K562 (cell line): ENCODE results near the gene AMDHD2. TPM values are rescaled to one million over a fixed set of nuclear protein-coding genes. Genes with fewer than 3 reads are reported as not detected.

Experiments
- BRF1 ChIP-seq: IDR thresholded peaks from 3 replicates; pipeline ENCODE4 v1.6.1; 2011; ENCODE audit warnings: borderline replicate concordance, mild to moderate bottlenecking; ENCODE audit not compliant: insufficient read length; ENCODE audit errors: extremely low read depth
- JUND ChIP-seq, 2 experiments: IDR thresholded peaks; 2 replicates in 1 of 2; 3 replicates in 1 of 2; pipeline ENCODE4 v1.6.1; 2011; ENCODE audit warnings: borderline replicate concordance in 2 of 2, low read depth in 2 of 2, low read length in 2 of 2, improper control_type of control experiment in 1 of 2, missing biosample characterization in 1 of 2, missing genetic modification characterization in 1 of 2, missing genetic modification reagents in 1 of 2
- MTA3 ChIP-seq: fragments of 450-650 bp; formaldehyde crosslinking; IDR thresholded peaks from 2 replicates; pipeline ENCODE4 v1.6.1; 2017; ENCODE audit warnings: mild to moderate bottlenecking, borderline replicate concordance
- MYNN ChIP-seq, 2 experiments: sonication (generic); formaldehyde crosslinking in 1 of 2; IDR thresholded peaks; 2 replicates each; pipeline versions ENCODE4 v1.5.0 to v1.6.1; 2016 to 2020; ENCODE audit warnings: antibody characterized with exemption in 1 of 2, missing genetic modification reagents in 1 of 2
- U2AF2 ChIP-seq: fragments of 200-400 bp; formaldehyde crosslinking; optimal IDR thresholded peaks from 2 replicates; pipeline ENCODE3; 2017; ENCODE audit warnings: low read depth, mild to moderate bottlenecking, low read length
- ZNF253 ChIP-seq: fragments of 250-450 bp; sonication (Bioruptor Pico); conservative IDR thresholded peaks from 2 replicates; pipeline ENCODE4 v1.6.1; 2021; ENCODE audit warnings: mild to moderate bottlenecking
- polyA plus RNA-seq, 8 experiments: library from polyadenylated mRNA; depleted of rRNA in 4 of 8; stranded (reverse) in 5 of 8; unstranded in 3 of 8; fragments of >200 nt; fragmentation: Nextera tagmentation in 2 of 8; fragmentation: Illumina TruSeq in 1 of 8; extraction: Ambion mirVana in 2 of 8; extraction: Trizol in 1 of 8; gene quantifications; 2 replicates each; pipeline versions ENCODE4 v1.2.1 to v1.2.3, GENCODE V29; 2011 to 2014; ENCODE audit warnings: inconsistent platforms in 1 of 8, missing spikeins in 1 of 8
- total RNA-seq, 7 experiments: library from RNA; depleted of rRNA in 6 of 7; stranded (reverse); fragments of >200 nt in 6 of 7; fragmentation: Illumina TruSeq in 2 of 7; extraction: Trizol in 2 of 7; gene quantifications; 2 replicates each; pipeline versions ENCODE4 v1.2.1 to v1.2.3, GENCODE V29; 2011 to 2021; ENCODE audit warnings: low replicate concordance in 1 of 7
- TF ChIP-seq, protein P1 (sequence below), 2 experiments: IDR thresholded peaks in 1 of 2; conservative IDR thresholded peaks in 1 of 2; 2 replicates each; pipeline ENCODE4 v1.6.1; 2016; ENCODE audit warnings: low read depth in 2 of 2, mild to moderate bottlenecking in 1 of 2, missing compliant biosample characterization in 1 of 2, missing genetic modification characterization in 1 of 2, moderate library complexity in 1 of 2
- TF ChIP-seq, protein P2 (sequence below): fragments of 200-600 bp; sonication (generic); IDR thresholded peaks from one replicate; pipeline ENCODE4 v1.6.1; 2012; ENCODE audit warnings: mild to moderate bottlenecking, low read depth, low read length, inconsistent platforms

Gene AMDHD2
- total and polyA plus RNA-seq, 9 of the 15 experiments (the other 6 are each of a cell fraction or from before 2014, with no cell fraction given), result 0.38 to 56.9 (median 18.3) TPM; not detected in 1

DNA sequence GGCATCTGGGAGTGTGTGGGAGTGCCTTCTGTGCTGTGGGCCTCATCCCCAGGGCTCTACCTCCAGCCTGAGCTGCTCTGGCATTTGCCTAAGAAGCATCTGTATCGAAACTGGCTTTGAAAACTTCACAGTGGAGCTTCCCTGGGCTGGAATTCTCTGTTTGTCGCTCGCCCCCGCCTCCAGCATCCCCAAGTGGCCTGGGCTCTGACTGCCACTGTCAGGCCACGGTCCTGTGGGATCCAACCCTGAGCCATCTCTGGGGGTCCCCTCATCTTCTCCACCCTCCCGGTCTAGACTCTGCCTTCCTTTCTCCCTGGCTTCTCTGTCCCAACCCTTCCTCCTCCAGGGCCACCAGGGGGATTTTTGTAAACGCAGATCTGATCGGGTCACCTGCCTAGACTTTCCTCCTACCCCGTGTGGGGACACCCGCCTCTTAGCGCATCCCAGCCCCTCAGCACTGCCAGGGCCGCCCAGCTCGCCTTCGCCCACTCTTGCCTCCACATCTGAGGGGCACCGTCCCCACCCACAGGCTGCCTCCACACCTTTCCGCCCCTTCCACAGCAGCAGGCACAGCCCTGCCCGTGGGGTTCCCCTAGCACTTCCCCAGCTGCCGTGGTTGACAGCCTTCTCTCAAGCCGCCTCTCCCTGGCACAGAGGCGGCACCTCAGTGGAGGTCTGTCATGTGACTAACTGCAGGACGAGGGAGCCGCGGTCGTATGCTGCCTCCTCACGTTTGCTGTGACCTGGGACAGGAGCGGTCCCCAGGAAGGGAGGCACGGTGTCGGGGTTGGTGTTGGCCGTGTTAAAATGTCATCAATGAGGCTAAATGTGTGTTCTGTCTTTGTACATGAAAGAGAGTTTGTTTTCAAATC is 33.3 kb upstream of the AMDHD2 start (continued):
- TF ChIP-seq, protein P1, sequence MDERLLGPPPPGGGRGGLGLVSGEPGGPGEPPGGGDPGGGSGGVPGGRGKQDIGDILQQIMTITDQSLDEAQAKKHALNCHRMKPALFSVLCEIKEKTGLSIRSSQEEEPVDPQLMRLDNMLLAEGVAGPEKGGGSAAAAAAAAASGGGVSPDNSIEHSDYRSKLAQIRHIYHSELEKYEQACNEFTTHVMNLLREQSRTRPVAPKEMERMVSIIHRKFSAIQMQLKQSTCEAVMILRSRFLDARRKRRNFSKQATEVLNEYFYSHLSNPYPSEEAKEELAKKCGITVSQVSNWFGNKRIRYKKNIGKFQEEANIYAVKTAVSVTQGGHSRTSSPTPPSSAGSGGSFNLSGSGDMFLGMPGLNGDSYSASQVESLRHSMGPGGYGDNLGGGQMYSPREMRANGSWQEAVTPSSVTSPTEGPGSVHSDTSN (CRISPR knock-in tag; IDR thresholded peaks at IDR 0.05; ENCODE audit: low read depth), result no peak
- TF ChIP-seq, protein P1 (tag; conservative IDR thresholded peaks at IDR 0.05; ENCODE audit: low read depth), result no peak
- TF ChIP-seq U2AF2, result no peak
- no peak for TF ChIP-seq JUND (IDR thresholded peaks at IDR 0.05; ENCODE audit: borderline replicate concordance, low read depth, low read length)
- no peak for TF ChIP-seq JUND (tag; IDR thresholded peaks at IDR 0.05; ENCODE audit: borderline replicate concordance, low read depth, low read length)
- no peak for TF ChIP-seq ZNF253 (CRISPR knock-in tag)
- TF ChIP-seq, protein P2, sequence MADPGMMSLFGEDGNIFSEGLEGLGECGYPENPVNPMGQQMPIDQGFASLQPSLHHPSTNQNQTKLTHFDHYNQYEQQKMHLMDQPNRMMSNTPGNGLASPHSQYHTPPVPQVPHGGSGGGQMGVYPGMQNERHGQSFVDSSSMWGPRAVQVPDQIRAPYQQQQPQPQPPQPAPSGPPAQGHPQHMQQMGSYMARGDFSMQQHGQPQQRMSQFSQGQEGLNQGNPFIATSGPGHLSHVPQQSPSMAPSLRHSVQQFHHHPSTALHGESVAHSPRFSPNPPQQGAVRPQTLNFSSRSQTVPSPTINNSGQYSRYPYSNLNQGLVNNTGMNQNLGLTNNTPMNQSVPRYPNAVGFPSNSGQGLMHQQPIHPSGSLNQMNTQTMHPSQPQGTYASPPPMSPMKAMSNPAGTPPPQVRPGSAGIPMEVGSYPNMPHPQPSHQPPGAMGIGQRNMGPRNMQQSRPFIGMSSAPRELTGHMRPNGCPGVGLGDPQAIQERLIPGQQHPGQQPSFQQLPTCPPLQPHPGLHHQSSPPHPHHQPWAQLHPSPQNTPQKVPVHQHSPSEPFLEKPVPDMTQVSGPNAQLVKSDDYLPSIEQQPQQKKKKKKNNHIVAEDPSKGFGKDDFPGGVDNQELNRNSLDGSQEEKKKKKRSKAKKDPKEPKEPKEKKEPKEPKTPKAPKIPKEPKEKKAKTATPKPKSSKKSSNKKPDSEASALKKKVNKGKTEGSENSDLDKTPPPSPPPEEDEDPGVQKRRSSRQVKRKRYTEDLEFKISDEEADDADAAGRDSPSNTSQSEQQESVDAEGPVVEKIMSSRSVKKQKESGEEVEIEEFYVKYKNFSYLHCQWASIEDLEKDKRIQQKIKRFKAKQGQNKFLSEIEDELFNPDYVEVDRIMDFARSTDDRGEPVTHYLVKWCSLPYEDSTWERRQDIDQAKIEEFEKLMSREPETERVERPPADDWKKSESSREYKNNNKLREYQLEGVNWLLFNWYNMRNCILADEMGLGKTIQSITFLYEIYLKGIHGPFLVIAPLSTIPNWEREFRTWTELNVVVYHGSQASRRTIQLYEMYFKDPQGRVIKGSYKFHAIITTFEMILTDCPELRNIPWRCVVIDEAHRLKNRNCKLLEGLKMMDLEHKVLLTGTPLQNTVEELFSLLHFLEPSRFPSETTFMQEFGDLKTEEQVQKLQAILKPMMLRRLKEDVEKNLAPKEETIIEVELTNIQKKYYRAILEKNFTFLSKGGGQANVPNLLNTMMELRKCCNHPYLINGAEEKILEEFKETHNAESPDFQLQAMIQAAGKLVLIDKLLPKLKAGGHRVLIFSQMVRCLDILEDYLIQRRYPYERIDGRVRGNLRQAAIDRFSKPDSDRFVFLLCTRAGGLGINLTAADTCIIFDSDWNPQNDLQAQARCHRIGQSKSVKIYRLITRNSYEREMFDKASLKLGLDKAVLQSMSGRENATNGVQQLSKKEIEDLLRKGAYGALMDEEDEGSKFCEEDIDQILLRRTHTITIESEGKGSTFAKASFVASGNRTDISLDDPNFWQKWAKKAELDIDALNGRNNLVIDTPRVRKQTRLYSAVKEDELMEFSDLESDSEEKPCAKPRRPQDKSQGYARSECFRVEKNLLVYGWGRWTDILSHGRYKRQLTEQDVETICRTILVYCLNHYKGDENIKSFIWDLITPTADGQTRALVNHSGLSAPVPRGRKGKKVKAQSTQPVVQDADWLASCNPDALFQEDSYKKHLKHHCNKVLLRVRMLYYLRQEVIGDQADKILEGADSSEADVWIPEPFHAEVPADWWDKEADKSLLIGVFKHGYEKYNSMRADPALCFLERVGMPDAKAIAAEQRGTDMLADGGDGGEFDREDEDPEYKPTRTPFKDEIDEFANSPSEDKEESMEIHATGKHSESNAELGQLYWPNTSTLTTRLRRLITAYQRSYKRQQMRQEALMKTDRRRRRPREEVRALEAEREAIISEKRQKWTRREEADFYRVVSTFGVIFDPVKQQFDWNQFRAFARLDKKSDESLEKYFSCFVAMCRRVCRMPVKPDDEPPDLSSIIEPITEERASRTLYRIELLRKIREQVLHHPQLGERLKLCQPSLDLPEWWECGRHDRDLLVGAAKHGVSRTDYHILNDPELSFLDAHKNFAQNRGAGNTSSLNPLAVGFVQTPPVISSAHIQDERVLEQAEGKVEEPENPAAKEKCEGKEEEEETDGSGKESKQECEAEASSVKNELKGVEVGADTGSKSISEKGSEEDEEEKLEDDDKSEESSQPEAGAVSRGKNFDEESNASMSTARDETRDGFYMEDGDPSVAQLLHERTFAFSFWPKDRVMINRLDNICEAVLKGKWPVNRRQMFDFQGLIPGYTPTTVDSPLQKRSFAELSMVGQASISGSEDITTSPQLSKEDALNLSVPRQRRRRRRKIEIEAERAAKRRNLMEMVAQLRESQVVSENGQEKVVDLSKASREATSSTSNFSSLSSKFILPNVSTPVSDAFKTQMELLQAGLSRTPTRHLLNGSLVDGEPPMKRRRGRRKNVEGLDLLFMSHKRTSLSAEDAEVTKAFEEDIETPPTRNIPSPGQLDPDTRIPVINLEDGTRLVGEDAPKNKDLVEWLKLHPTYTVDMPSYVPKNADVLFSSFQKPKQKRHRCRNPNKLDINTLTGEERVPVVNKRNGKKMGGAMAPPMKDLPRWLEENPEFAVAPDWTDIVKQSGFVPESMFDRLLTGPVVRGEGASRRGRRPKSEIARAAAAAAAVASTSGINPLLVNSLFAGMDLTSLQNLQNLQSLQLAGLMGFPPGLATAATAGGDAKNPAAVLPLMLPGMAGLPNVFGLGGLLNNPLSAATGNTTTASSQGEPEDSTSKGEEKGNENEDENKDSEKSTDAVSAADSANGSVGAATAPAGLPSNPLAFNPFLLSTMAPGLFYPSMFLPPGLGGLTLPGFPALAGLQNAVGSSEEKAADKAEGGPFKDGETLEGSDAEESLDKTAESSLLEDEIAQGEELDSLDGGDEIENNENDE, result no peak
- no peak for TF ChIP-seq MYNN (IDR thresholded peaks at IDR 0.05)
- no peak for TF ChIP-seq MYNN (CRISPR knock-in tag; IDR thresholded peaks at IDR 0.05)
- TF ChIP-seq BRF1, result no peak
- TF ChIP-seq MTA3, result no peak
